ENCODE data around the gene CEP85. TPM values are rescaled to one million over a fixed set of nuclear protein-coding genes. Genes with fewer than 3 reads are reported as not detected.

The CEP85 gene
- total RNA-seq, 2 experiments from 2014 or later: 47.1 to 55.2 TPM

DNA sequence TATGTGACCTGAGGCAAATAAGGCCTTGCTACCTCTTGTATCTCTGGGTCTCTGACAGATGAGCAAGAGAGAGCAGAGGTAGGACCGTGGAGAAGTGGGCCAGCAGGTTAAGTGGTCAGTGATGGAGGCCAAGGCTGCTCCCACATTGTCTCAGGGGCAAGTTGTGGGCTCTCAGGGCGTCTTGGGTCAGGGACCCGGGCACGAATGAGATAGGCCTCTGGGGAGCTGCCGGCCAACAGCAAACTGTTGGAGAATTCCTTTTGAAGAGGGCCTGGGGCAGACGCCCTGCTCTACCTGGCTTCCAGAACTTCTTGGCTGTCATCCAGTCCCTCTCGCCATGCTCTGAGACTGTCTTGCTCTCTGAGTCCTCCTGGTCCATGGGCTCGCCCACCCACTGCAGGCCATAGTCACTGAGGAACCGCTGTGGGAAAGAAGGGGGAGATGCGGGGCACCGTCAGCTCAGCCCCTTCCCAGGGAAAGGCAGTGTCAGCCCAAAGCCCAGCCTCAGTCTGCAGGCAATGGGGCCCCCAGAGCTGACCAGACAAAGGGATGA, 60.0 kb downstream of the CEP85 start:
- Histone ChIP-seq H2AFZ (ENCODE audit: low read length) (no peak overlapping the region), H3K4me3 (ENCODE audit: low read depth, low read length, poor library complexity, severe bottlenecking) (no peak overlapping the region), H3K36me3 (ENCODE audit: insufficient read depth, low read length) (peaks cover 50% of the 10 kb centered on the region), H3K9me3 (ENCODE audit: low read length) (no peaks in the 10 kb centered on the region), H3K4me1 (ENCODE audit: insufficient read depth, low read length, poor library complexity, severe bottlenecking) (peaks cover 55% of the 10 kb centered on the region), H3K9me2 (ENCODE audit: insufficient read depth, low read length) (no peaks in the 10 kb centered on the region), H3K4me2 (ENCODE audit: low read length) (no peak overlapping the region), H4K20me1 (ENCODE audit: insufficient read depth, low read length) (no peaks in the 10 kb centered on the region), H3K79me2 (ENCODE audit: insufficient read depth, low read depth, low read length) (no peaks in the 10 kb centered on the region), H3K27ac (ENCODE audit: low read depth, low read length, poor library complexity, severe bottlenecking) (no peak overlapping the region)
- ChIA-PET POLR2A (interaction anchor here (11.0 kb wide), 1 partner anchor 24 kb away, joined by 273 read pairs; the partner anchor contains the start of gene CD52), CTCF (ENCODE audit: unreplicated experiment) (no interaction called here)
- no peak for DNase-seq (ENCODE audit: low spot score)
- no peak for TF ChIP-seq EZH2phosphoT487 (IDR thresholded peaks at IDR 0.05; ENCODE audit: borderline replicate concordance, low read depth, low read length)
- TF ChIP-seq, protein P1, sequence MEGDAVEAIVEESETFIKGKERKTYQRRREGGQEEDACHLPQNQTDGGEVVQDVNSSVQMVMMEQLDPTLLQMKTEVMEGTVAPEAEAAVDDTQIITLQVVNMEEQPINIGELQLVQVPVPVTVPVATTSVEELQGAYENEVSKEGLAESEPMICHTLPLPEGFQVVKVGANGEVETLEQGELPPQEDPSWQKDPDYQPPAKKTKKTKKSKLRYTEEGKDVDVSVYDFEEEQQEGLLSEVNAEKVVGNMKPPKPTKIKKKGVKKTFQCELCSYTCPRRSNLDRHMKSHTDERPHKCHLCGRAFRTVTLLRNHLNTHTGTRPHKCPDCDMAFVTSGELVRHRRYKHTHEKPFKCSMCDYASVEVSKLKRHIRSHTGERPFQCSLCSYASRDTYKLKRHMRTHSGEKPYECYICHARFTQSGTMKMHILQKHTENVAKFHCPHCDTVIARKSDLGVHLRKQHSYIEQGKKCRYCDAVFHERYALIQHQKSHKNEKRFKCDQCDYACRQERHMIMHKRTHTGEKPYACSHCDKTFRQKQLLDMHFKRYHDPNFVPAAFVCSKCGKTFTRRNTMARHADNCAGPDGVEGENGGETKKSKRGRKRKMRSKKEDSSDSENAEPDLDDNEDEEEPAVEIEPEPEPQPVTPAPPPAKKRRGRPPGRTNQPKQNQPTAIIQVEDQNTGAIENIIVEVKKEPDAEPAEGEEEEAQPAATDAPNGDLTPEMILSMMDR (conservative IDR thresholded peaks at IDR 0.05; ENCODE audit: low read length): no peak
- no TSS peak for BruUV-seq (replicated peaks)
- intact Hi-C loops (cut with micrococcal nuclease; ENCODE audit: unreplicated experiment): no loop called here

DNA sequence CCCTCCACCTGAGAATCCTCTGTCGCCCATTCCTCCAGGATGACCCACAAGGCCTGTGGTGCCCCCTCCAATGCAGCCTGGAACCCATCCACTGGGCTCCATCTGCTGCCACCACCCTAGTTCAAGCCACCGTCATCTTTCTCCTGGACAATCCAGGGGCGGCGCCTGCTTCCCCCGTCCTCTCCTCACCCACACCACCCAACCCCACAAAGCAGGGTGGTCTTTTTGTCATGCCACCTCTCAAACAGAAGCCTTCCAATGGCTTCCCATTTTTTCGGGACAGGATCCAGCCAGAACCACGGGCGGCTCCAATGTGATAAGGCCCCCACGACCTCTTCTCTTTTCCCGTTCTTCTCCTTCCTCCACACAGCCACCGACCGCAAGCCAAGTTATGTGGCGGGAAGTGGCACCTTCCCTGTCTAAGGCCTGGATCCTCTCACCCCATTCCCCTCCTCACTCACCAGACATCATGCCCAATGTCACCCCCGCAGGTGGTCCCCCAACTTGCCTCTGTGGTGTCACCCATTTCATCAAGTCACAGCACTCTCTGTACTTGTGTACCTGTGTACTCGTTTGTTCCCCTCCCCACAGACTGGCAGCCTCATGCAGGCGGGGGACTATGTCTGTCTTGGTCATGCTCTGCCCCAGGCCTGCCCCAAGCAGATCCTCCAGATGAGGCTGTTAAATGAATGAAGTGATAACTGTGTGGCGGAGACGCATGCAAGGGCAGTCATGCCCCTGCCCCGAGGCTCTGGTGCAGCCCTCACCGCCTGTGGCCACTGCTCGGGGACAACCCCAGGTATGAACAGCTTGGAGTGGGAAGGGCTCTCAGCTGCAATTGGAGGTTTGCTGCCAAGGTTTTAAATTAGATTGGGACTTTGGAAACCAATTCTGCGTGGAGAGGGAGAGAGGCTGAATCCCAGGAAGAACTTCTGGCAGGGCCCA, 61.5 kb downstream of the CEP85 start:
- Histone ChIP-seq H3K4me3 (ENCODE audit: low read depth, low read length, poor library complexity, severe bottlenecking) (no peak overlapping the region), H3K27ac (ENCODE audit: low read depth, low read length, poor library complexity, severe bottlenecking) (no peak overlapping the region), H3K4me1 (ENCODE audit: insufficient read depth, low read length, poor library complexity, severe bottlenecking) (peaks cover 55% of the 10 kb centered on the region), H4K20me1 (ENCODE audit: insufficient read depth, low read length) (no peaks in the 10 kb centered on the region), H3K4me2 (ENCODE audit: low read length) (no peak overlapping the region), H3K36me3 (ENCODE audit: insufficient read depth, low read length) (peaks cover 57% of the 10 kb centered on the region), H3K9me3 (ENCODE audit: low read length) (no peaks in the 10 kb centered on the region), H2AFZ (ENCODE audit: low read length) (no peak overlapping the region), H3K9me2 (ENCODE audit: insufficient read depth, low read length) (no peaks in the 10 kb centered on the region), H3K79me2 (ENCODE audit: insufficient read depth, low read depth, low read length) (no peaks in the 10 kb centered on the region)
- no TSS peak for BruUV-seq (replicated peaks)
- TF ChIP-seq, protein P1 (conservative IDR thresholded peaks at IDR 0.05; ENCODE audit: low read length): no peak
- TF ChIP-seq EZH2phosphoT487 (IDR thresholded peaks at IDR 0.05; ENCODE audit: borderline replicate concordance, low read depth, low read length): no peak
- ChIA-PET CTCF (ENCODE audit: unreplicated experiment) (no interaction called here), POLR2A (interaction anchor here (0.9 to 1.0 kb wide), 2 partner anchors 16 to 23 kb away, joined by 3 to 5 read pairs; no protein-coding TSS in a partner anchor)
- DNase-seq (ENCODE audit: low spot score): no peak
- intact Hi-C loops (cut with micrococcal nuclease; ENCODE audit: unreplicated experiment): no loop called here
